Embryonic facial prominence (tissue), 1 donor: Measurements from ENCODE around the gene CFAP69.
"Not testable (repeated sequence)": the region's sequence is repeated elsewhere in the genome, so short reads cannot be mapped to it uniquely, and the experiment has no call there.

Experiments used
- DNase-seq: peaks from one replicate; pipeline ENCODE4 v3.0.0-alpha.2; 2016; ENCODE audit errors: extremely low spot score

The CFAP69 gene

DNA sequence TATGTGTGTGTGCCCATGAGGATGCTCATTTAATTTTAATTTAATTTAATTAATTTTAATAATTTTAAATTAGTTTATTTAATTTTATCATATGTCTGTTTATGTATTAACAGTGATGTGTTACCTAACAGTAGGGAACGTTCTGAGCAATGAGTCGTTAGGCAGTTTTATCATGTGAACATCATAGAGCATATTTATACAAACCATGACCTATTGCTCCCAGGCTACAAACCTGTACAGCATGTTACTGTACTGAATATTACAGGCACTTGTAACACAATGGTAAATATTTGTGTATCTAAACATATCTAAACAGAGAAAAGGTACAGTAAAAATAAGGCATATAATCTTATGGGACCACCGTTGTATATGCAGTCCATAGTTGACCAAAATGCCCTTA lies 13.7 kb upstream of the CFAP69 start:
- DNase-seq, result no peak

DNA sequence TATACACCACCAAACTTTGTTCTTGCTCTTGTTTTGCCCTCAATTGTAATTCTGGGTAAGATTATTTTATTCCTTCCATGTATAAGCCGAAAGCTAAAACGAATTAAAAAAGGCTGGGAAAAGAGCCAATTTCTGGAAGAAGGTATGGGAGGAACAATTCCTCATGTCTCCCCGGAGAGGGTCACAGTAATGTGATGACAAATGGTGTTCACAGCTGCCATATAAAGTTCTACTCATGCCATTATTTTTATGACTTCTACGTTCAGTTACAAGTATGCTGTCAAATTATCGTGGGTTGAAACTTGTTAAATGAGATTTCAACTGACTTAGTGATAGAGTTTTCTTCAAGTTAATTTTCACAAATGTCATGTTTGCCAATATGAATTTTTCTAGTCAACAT lies 12.5 kb upstream of the CFAP69 start:
- DNase-seq, result no peak

DNA sequence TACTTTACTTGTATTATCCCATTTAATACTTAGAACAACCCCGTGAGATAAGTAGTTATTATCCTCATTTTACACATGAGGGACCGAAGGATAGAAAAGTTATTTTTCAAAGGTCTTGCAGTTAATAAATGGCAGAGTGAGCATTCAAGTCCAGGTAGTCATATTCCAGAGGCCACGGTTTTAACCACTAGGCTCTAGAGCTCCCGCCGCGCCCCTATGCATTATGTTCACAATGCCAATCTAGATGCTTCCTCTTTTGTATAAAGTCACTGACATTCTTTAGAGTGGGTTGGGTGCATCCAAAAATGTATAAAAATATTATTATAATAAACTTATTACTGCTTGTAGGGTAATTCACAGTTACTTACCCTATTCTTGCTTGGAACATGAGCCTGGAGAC lies 11.4 kb upstream of the CFAP69 start:
- DNase-seq, result no peak

- no peak for DNase-seq
These were observed 8.2 kb upstream of the CFAP69 start for GRCh38 chr7:90236721-90237289.

- DNase-seq, result no peak
These were observed 7.0 kb upstream of the CFAP69 start for GRCh38 chr7:90238022-90238421.

DNA sequence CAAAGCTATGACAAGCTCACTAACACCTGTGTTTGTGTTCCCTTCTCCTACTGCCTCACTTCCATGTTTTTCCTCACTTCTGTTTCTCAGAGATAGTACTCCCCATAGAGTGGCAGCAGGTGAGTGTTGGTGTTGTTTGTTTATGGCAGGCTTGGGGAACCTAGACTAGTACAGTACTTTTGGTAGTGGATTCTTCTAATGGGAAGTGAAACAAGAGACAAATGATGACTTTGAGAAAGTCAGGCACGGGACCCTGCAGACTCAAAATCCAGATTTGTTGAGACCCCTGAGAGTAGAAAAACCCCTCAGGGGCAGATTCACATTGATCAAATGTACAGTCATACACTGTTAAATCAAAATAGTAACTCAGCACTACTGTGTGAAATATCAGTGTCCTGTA lies 6.4 kb upstream of the CFAP69 start:
- no peak for DNase-seq

GRCh38 chr7:90239050-90239449 lies 5.9 kb upstream of the CFAP69 start:
- no peak for DNase-seq

GRCh38 chr7:90239625-90240228 lies 5.2 kb upstream of the CFAP69 start:
- DNase-seq, result no peak

DNA sequence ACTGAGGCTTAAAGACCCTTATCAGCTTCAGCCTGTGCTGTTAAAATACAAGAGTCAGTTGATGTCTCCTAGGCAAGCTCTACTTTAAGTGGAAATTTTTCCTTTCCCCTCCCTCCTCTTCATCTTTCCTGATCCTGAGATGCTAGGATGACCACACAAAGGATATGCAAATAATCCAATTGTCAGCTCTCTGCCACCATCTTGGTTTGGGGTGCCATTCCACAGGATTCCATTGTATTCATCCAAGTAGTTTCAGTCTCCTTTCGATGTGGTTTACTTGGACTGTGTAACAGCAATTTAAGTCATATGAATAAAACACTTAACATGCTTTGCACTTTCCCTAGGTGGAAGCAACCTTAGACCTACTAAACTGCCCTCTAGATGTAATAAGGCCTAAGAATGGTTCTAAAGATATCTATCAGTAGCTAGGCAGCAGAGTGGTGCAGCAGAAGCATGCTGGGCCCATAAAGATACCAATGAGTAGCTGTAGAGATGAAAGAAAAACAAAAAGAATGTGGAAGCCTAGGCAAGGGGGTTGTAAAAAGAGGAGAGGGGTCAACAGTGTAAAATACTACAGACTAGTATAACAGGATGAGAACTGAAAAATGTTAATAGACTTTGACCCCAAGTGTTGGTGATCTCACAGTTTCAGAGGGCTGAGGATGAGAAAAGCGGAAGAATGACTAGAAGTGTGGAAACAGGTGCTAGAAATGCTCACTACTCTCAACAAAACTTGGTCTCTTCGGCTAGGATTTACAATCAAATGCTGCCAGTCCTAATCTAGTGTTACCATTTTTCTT lies 2.4 kb upstream of the CFAP69 start:
- DNase-seq, result no peak

GRCh38 chr7:90243556-90243955 lies 1.4 kb upstream of the CFAP69 start:
- DNase-seq, result no peak

DNA sequence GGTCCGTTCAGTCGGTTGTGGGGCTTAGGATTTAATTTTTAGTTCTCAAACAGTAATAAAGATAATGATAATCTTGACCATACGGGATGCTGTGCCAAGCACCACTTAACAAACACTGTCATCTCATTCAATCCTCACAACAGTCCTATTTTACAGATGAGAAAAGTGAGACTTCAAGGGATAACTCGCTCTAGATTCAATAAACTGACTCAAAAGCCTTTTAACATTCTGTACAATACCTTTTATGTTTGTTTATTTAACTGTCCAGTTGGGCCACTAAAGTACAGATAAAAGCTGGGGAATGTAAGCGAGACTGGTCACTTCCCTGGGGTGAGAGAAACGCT lies 437 bp upstream of the CFAP69 start:
- no peak for DNase-seq

GRCh38 chr7:90246171-90246570 lies 1.2 kb downstream of the CFAP69 start:
- no peak for DNase-seq

DNA sequence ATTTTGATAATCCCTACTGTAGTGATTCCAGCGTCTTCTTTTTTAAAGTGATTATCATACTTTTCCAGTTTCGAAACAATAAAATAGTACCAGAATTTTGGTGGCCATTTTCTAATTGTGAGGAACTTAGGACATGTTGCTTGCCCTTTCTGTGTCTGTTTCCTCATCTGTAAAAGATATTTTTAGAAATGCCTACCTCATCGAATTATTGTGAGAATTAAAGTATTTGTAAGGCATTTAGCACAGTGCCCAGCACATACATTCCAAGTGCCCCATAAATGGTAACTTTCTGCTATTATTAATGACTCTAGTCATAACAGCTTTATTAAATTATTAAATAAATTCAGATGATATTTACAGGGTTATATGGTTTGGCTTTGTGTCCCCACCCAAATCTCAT lies 3.7 kb downstream of the CFAP69 start:
- no peak for DNase-seq

- DNase-seq, result no peak
These were observed 5.8 kb downstream of the CFAP69 start for GRCh38 chr7:90250601-90251303.

DNA sequence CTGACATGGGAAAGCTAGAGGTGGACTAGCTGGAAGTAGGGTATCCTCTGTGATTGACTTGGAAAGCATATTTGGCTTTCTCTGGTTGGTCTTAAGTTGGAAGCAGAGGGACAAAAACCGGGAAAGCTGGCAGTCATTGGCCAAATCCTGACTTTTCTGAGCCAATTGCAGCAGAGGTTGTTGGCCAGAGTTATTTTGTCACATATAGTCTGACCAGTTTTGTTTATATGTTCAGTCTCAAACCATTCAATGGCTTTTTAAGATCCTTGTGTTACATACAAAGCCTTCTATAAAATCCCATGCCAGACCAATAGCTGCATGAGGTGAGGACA lies 6.3 kb downstream of the CFAP69 start:
- no peak for DNase-seq

GRCh38 chr7:90256011-90256410 lies 11.0 kb downstream of the CFAP69 start:
- not testable (repeated sequence) for DNase-seq

DNA sequence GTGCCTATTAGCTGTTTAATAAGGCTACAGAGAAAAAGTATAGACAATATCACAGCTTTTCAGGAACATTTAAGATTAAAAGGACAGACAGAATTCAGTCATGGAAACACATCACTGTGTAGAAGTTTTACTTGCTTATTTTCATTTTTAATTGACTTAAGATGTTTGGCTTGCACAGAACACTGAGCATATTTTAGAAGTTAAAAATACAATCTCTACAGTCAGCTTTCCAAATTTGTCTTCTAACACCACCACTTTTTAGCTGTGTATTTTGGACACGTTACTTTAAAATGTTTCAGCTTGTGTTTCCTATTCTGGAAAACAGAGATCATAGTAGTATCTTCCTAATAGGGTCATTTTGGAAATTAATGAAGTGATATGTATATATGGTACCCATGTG lies 11.8 kb downstream of the CFAP69 start:
- no peak for DNase-seq

DNA sequence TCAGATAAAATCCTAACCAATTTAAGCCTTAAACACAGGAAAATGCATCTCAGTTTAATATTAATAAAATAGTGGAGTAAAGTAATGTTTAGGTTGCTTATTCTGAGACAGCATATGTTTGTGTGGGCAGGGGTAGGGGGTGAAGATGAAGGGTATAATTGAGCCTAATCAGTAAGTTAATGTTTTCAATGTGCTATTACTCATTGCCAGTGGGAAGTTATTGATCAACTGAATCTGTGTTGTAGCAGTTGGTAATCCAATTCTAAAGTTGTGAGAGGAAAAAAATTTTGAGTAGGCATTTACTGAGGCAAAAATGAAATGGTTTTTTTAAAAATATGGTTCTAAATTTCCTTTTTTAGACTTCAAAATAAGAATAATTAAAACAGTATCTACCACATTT lies 16.5 kb downstream of the CFAP69 start:
- no peak for DNase-seq

DNA sequence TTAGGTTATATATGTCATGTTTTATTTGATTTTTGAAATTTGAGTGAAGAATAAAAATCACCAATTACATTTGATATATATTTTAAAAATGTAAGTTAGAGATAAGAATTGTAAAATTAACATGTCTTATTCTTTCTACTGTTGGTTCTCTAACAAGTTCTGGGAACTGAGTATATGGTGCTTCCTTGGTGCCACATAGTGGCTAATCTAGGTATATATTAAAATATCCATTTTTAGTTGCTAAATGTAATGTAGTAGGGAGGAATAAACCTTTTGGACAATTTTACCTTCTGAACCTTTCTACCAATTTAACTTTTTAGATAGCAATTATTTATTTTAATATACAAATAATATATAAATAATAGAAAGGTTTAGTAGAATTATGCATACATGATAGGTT lies 17.5 kb downstream of the CFAP69 start:
- peak; percentile 22 for DNase-seq

DNA sequence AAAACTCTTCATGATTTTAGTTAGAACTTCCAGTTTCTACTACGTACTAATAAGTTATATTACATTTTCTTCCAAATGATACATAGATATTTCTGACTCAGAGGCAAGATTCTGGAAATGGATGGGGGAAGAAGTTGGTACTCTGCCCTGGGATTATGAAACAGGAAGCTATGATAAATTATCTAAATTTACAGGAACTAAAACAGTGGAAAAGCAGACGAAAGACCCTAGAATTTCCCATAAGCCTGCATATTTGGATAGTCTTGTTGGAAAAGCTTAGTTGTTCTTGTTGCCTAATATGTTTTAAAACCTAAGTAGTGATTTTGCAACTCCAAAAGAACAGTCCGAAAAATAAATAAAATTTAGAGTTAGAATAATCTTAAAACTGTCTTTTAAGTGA lies 21.8 kb downstream of the CFAP69 start:
- no peak for DNase-seq

GRCh38 chr7:90267263-90267858 lies 22.4 kb downstream of the CFAP69 start:
- no peak for DNase-seq

DNA sequence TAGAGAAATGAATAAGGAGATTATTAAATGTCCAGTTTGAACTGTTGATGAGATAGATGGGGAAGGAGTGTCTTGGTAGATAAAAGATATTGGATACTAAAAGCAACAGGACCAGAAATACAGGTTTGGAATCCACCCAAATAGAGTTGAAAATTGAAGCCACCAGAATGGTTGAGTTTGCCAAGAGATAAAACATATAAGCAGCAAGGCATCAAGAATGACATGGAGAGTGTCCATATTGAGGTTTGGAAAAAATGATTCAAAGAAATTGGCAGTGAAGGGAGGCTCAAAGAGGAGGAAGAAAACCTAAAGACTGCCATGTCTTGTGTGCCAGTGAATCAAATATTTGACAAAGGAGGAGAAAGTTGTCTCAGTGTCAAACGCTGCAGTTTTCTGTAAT lies 24.2 kb downstream of the CFAP69 start:
- DNase-seq, result no peak
